RKO (cell line): ENCODE results near the gene RYR3.

Source experiments
- DNase-seq: peaks from one replicate; pipeline ENCODE4 v3.0.0-alpha.2; 2016; ENCODE audit warnings: low spot score

Gene RYR3

GRCh38 chr15:33882921-33883320, 572.2 kb downstream of the RYR3 start:
- DNase-seq, result no peak

GRCh38 chr15:33888176-33888575, 577.4 kb downstream of the RYR3 start:
- DNase-seq, result no peak

- no peak for DNase-seq
These were observed 583.4 kb downstream of the RYR3 start for GRCh38 chr15:33894193-33894592.

GRCh38 chr15:33902043-33902442, 591.3 kb downstream of the RYR3 start:
- no peak for DNase-seq

GRCh38 chr15:33903661-33904060, 592.9 kb downstream of the RYR3 start:
- DNase-seq, result no peak

GRCh38 chr15:33907326-33907725, 596.6 kb downstream of the RYR3 start:
- no peak for DNase-seq

GRCh38 chr15:33908406-33908805, 597.6 kb downstream of the RYR3 start:
- no peak for DNase-seq

GRCh38 chr15:33910741-33911140, 600.0 kb downstream of the RYR3 start:
- DNase-seq, result no peak

GRCh38 chr15:33912326-33912725, 601.6 kb downstream of the RYR3 start:
- no peak for DNase-seq

GRCh38 chr15:33913459-33913858, 602.7 kb downstream of the RYR3 start:
- DNase-seq, result no peak
